Cardiac fibroblast (primary cell): Measurements from ENCODE around the gene TNFRSF6B.
A peak's percentile ranks its signal among the peaks of the same experiment; 100 is the strongest.

Experiments used
- DNase-seq, 2 donors: peaks; one replicate each; pipeline versions ENCODE4 v3.0.0 to v3.0.0-alpha.2; 2010; ENCODE audit warnings: low read depth in 2 of 2
- H3K4me3 ChIP-seq, 2 donors: replicated peaks in 1 of 2; 1 replicate in 1 of 2; 2 replicates in 1 of 2; pipeline ENCODE4 v1.5.1; 2011; ENCODE audit warnings: low read depth in 2 of 2, low read length in 2 of 2, mild to moderate bottlenecking in 2 of 2, moderate library complexity in 1 of 2
- TF ChIP-seq, protein P1 (sequence below): IDR thresholded peaks from one replicate; pipeline ENCODE4 v1.5.1; 2011; ENCODE audit warnings: low read depth, mild to moderate bottlenecking, low read length, inconsistent platforms

Gene TNFRSF6B

DNA sequence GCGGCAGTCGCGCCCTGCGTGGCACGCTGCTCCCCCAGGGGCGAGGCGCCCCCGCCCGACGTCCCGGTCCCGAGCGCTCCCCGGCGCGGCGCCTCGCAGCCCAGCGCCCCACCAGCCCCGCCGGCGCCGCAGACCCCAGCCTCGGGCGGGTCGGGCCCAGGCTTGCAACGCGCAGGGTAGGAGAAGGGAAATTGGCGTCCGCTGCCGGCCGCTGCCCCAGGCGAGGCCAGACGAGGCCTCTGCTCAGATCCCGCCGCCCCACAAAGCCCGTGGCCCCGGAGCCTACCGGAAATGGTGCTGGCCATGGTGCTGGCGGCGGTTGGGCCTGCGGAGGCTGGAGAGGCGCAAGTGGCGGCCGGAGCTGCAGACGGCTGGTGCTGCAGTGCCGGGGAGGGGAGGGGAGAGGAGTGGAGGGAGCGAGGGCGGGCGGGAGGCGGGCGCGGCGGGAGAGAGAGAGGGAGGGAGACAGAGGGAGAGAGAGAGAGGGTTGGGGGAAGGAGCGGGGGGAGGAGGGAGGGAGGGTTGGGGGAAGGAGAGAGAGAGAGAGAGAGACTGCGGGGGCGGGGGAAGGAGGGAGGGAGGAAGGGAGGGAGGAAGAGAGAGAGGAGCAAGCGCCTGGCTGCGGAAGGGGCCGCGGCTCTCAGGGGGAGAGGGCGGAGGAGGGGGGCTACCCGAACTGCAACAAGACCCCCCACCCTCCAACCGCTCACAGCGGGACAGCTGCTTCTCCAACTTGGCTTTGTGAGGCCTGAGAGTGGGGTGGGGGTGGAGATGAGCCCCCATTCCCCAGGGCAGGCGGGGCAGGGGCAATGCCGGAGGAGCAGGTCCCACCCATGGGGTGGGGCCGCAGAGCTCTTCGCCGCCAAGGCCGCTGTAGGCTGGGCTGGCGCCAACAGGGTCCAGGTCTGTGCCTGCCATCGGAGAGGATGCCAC lies 43.1 kb upstream of the TNFRSF6B start, which contains the start of gene STMN3:
STMN3 (minus strand) TSS at position 384 of the 933 bp plus-strand sequence; CDS start at position 305, 79 bp downstream.
- TF ChIP-seq, protein P1, sequence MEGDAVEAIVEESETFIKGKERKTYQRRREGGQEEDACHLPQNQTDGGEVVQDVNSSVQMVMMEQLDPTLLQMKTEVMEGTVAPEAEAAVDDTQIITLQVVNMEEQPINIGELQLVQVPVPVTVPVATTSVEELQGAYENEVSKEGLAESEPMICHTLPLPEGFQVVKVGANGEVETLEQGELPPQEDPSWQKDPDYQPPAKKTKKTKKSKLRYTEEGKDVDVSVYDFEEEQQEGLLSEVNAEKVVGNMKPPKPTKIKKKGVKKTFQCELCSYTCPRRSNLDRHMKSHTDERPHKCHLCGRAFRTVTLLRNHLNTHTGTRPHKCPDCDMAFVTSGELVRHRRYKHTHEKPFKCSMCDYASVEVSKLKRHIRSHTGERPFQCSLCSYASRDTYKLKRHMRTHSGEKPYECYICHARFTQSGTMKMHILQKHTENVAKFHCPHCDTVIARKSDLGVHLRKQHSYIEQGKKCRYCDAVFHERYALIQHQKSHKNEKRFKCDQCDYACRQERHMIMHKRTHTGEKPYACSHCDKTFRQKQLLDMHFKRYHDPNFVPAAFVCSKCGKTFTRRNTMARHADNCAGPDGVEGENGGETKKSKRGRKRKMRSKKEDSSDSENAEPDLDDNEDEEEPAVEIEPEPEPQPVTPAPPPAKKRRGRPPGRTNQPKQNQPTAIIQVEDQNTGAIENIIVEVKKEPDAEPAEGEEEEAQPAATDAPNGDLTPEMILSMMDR: no peak
- DNase-seq: peak; percentile 82 to 97
- peak within 1 kb of the TSS; percentile 58 for H3K4me3 ChIP-seq

DNA sequence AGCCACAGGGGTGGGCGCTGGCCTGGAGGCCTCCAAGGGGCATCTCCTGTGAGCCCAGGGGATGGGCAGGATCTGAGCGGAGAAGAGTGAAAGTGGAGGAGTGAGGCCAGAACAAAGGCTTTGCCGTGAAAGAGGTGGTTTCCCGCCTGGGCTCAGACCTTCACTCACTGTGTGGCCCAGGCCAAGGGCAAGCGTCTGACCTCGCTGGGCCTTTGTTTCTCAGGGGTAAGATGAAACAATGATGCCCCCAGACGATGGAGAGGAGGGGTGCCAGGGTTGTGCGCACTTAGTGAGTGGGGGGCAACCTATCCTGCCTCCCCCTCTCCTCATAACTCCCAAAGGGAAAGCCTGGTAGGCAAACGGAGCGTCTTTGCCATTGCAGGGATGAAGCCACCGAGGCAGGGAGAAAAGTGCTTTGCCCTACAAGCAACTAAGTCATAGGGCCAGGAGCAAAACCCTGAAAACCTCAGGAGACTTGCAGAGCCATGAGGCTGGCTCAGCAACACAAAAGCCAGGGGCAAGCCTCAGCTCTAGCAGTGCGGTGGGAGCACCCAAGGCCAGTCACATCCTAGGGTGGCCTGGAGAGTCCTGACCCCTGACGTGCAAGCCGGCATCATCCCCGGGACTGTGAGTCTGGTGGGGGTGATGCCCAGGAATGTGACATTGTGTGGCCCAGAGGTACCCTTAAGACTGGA lies 42.3 kb upstream of the TNFRSF6B start:
- DNase-seq: no peak
- TF ChIP-seq, protein P1: no peak
- peak overlapping the region; percentile 37 to 44 for H3K4me3 ChIP-seq

DNA sequence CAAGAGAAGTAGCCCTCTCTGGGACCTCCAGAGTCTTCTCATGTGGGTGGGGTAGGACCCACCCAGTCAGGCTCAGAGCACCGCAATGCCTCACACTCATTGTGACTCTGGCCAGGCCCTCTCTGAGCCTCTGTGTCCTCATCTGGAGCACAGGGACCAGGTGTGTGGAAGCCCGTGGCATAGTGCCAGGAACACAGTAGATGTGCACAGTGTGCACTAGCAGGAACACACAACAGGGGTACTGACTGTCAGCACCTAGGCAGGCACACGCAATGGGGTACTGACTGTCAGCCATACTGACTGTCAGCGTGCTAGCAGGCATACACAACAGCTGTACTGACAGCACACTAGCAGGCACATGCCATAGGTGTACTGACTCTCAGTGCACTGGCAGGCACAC lies 41.2 kb upstream of the TNFRSF6B start:
- TF ChIP-seq, protein P1: no peak
- no peak overlapping the region for H3K4me3 ChIP-seq
- no peak for DNase-seq

DNA sequence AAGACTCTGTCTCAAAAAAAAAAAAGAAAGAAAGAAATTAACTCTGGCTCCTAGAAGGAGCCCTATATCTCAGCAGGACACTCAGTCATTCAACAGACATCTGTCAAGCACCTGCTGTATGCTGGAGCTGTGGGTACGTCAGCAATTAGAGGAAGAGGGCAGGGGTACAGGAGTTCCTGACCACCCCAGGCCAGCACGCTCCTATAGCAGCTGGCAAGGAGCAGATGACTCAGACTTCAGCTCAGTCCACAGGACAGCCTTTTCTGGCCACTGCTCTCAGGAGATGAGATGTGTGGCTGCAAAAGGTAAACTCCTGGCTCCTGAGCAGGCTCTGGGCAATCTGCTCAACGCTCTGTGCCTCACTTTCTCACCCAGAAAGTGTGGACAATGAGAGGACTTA lies 40.0 kb upstream of the TNFRSF6B start:
- no peak overlapping the region for H3K4me3 ChIP-seq
- no peak for DNase-seq
- TF ChIP-seq, protein P1: no peak

DNA sequence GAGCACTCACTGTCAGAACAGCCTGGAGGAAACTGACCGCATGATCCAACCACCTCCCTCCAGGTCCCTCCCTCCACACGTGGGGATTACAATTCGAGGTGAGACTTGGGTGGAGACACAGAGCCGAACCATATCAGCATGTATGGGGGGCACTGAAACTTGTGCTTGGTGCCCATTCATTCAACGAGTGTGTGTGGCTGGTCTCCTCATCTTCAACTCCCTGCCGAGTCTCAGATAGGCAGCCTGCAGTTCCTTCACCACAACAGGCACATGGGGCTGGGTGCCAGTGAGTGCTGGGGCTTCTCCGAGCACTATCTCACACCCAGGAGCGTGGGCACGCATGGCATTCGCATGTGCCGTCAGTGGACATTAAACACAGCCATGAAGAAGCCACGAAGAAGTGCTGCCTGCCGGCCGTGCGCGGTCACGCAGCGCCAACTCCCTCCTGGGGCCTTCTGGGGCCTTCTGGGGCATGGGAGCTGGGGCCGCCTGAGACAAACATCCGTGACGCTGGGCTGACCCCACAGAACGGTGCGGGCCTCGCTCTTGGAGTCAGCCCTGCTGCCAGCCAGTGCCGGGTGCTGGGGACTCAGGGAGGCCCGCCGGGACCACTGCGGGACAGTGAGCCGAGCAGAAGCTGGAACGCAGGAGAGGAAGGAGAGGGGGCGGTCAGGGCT lies 39.1 kb upstream of the TNFRSF6B start:
- peak; percentile 16 to 26 for DNase-seq
- TF ChIP-seq, protein P1: no peak
- peak overlapping the region; percentile 78 to 91 for H3K4me3 ChIP-seq

DNA sequence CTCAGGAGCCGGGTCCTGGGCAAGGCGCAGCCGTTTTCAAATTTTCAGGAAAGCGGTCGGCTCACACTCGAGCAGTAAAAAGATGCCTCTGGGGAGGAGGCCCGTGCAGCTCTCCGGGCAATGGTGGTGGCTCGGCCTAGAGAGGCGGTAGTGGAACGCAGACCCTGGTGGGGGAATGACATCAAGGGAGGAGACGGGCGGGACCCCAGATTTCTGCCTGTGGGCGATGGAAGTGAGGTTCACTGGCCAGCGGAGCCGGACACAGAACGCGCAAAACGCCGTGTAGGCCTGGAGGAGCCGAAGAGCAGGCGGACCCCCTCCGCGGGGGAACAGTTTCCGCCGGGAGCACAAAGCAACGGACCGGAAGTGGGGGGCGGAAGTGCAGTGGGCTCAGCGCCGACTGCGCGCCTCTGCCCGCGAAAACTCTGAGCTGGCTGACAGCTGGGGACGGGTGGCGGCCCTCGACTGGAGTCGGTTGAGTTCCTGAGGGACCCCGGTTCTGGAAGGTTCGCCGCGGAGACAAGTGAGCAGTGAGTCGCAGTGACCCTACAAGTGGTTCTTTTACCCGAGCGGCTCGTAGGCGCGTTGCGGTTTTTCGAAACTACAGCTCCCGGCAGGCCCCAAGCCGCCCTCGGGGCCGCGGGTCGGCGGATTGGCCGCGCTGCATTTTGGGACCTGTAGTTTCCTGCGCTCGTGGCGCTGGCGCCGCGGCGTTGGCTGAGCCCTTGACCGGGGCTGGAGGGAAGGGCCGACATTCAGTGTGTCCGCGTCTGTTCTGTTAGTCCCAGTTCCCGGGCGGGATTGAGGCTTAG lies 38.3 kb upstream of the TNFRSF6B start, which contains the start of gene RTEL1:
RTEL1 (plus strand) TSS at position 376 of the 812 bp plus-strand sequence. CDS start 1,091 bp downstream, outside the sequence.
- peak within 1 kb of the TSS; percentile 78 to 91 for H3K4me3 ChIP-seq
- TF ChIP-seq, protein P1: no peak
- peak; percentile 93 to 96 for DNase-seq
